PFSK-1 (cell line): Measurements from ENCODE around the gene NRXN3.

Experiments used
- POLR2AphosphoS5 ChIP-seq: IDR thresholded peaks from 2 replicates; pipeline ENCODE4 v1.6.1; 2012; ENCODE audit warnings: low read depth, mild to moderate bottlenecking, control low read depth, low read length, moderate library complexity
- TAF1 ChIP-seq: IDR thresholded peaks from 2 replicates; pipeline ENCODE4 v1.6.1; 2012; ENCODE audit warnings: low read length, control low read depth, borderline replicate concordance; ENCODE audit not compliant: insufficient read depth
- TF ChIP-seq, protein P1 (sequence below), 2 experiments: IDR thresholded peaks; 2 replicates each; pipeline versions ENCODE4 v1.6.1 to v1.8.0; 2011 to 2012; ENCODE audit warnings: low read depth in 2 of 2, low read length in 2 of 2, control low read depth in 1 of 2, inconsistent platforms in 1 of 2, mild to moderate bottlenecking in 1 of 2, moderate library complexity in 1 of 2; ENCODE audit not compliant: insufficient read depth in 1 of 2

GRCh38 chr14:78524196-78524595 is 354.0 kb downstream of the NRXN3 start:
- TF ChIP-seq POLR2AphosphoS5 (no peak), TAF1 (no peak)
- TF ChIP-seq, protein P1, sequence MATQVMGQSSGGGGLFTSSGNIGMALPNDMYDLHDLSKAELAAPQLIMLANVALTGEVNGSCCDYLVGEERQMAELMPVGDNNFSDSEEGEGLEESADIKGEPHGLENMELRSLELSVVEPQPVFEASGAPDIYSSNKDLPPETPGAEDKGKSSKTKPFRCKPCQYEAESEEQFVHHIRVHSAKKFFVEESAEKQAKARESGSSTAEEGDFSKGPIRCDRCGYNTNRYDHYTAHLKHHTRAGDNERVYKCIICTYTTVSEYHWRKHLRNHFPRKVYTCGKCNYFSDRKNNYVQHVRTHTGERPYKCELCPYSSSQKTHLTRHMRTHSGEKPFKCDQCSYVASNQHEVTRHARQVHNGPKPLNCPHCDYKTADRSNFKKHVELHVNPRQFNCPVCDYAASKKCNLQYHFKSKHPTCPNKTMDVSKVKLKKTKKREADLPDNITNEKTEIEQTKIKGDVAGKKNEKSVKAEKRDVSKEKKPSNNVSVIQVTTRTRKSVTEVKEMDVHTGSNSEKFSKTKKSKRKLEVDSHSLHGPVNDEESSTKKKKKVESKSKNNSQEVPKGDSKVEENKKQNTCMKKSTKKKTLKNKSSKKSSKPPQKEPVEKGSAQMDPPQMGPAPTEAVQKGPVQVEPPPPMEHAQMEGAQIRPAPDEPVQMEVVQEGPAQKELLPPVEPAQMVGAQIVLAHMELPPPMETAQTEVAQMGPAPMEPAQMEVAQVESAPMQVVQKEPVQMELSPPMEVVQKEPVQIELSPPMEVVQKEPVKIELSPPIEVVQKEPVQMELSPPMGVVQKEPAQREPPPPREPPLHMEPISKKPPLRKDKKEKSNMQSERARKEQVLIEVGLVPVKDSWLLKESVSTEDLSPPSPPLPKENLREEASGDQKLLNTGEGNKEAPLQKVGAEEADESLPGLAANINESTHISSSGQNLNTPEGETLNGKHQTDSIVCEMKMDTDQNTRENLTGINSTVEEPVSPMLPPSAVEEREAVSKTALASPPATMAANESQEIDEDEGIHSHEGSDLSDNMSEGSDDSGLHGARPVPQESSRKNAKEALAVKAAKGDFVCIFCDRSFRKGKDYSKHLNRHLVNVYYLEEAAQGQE (IDR thresholded peaks at IDR 0.05; ENCODE audit: insufficient read depth in 1 of 2, low read depth in 2 of 2, low read length in 2 of 2) = no peak
